NCI-H82 treated with DMSO at 0.1 percent for 48 hours (cell line): ENCODE data around the gene CLIP1.
"Not testable (repeated sequence)": the region's sequence is repeated elsewhere in the genome, so short reads cannot be mapped to it uniquely, and the experiment has no call there.

Experiments used
- DNase-seq: peaks from one replicate; lab custom pipeline; 2025; ENCODE audit not compliant: unreplicated experiment; lab: John Stamatoyannopoulos, UW

CLIP1 gene

DNA sequence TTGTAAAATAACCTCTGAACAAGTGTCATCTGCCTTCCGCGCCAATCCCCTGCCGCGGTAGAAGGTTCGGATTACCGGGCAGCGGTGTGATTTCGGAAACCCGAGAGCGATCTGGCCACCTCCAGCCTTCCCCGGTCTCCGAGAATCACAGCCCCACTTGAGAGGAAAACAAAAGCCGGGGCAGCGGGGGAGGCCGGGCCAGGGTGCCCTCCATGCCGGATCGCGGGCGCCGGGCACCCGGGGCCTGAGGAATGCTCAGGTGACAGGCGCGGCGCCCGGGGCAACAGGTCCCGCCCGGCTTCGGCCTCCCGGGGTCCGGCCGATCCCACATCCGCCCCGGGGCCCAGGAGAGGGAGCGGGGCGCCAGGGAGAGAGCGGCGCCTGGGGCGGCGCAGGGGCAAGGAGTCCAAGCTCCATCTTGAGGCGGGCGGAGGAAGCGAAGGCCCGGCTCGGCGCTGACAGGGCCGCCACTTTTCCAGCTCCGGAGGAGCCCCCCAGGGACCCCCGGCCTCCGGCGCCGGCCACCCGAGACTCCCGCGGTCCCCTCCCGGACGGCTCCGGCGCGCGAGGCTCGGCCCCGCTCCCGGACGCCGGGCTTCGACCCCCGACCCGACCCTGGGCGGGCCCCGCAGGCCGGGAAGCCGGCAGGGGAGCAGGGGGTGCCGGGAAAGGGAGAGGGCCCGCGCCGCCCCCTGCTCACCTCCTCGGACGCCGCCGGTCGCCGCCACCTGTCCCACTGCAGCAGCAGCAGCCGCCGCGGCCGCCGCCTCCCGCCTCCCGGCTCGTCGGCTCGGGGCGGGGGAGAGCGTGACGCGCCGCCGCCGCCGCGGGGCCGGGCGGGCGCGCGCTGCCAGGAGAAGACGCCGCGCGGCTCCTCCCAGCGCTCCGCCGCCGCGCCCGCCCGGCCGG, at the start of gene CLIP1:
Gene CLIP1 (minus strand): TSS at position 849 of the 909 bp plus-strand sequence. CDS start 42,217 bp downstream, outside the sequence.
- no peak for DNase-seq

DNA sequence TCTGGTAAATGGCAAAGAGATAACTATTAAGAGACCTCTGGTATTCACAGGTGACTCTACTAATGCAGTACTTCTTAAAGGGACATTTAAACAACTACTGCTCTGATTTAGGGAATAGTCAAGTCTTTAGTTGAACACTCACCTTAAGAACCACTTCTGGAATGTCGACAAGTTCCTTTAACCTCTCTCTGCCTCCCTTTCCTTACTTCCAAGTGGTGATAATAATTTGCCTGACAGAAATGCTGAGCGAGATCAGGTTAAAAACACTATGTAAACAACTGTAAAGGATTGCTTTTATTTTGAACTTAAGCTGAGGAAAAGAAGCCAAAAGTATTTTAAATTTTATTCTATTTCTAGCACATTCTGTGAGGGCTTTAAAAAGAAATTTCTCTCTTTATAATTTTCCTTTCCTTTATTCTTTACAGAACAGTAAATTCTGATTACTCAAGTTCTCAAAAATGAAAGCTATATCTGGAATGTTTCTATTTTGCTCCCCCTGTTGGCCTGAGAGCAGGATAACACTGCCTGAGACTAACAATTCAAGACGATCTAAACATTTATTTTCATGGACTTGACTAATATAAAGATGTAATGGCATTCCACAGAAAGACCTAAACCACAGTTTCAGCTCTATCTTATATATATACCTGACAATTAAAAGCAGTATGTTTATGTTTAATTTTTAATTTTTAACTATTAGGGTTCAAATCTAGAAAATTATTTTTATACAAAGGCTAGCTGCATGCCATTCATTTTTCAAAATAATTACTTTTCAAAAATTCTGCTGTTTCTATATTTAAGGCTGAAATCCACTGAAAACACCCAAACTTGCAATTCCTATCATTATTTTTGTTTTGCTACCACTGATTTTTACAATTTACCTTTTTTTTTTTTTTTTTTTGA, 49.1 kb upstream of the CLIP1 start:
- DNase-seq, result peak; percentile 22

DNA sequence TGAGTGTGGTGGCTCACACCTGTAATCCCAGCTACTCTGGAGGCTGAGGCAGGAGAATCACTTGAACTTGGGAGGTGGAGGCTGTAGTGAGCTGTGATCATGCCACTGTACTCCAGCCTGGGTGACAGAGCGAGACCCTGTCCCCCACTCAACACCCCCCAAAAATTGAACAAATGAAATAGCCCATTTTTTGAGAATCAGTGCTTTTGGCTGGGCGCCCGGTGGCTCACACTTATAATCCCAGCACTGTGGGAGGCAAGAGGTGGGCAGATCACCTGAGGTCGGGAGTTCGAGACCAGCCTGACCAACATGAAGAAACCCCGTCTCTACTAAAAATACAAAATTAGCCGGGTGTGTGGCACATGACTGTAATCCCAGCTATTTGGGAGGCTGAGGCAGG, 48.1 kb upstream of the CLIP1 start:
- not testable (repeated sequence) for DNase-seq

DNA sequence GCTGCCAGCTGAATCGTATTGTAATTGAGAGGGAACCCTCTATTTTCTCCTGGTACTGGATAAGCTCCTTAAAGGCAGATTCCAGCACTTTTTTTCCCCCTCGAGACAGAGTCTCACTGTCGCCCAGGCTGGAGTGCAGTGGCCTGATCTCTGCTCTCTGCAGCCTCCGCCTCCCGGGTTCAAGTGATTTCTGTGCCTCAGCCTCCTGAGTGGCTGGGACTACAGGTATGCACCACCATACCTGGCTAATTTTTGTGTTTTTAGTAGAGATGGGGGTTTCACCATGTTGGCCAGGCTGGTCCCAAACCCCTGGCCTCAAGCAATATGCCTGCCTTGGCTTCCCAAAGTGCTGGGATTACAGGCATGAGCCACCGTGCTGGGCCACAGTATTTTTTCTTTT, 47.4 kb upstream of the CLIP1 start:
- DNase-seq, result peak; percentile 11

DNA sequence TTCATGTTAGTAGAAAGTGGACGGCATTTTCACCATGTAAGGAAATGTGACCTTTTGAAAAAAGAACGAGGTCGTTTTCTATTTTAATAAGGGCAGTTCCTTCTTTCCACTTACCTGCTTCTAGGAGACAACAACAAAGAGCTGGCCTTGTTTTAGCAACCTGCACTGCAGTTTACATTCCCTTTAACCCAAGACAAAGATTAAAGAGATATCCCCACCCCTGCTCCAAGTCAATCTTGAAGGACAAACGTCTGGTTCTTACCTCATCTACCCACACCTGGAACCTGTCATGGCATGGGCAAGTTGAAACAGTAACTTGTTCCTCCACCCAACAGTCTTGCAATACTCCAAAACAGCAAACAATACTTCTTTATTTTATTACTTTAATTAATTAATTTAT, 45.5 kb upstream of the CLIP1 start:
- DNase-seq, result no peak

DNA sequence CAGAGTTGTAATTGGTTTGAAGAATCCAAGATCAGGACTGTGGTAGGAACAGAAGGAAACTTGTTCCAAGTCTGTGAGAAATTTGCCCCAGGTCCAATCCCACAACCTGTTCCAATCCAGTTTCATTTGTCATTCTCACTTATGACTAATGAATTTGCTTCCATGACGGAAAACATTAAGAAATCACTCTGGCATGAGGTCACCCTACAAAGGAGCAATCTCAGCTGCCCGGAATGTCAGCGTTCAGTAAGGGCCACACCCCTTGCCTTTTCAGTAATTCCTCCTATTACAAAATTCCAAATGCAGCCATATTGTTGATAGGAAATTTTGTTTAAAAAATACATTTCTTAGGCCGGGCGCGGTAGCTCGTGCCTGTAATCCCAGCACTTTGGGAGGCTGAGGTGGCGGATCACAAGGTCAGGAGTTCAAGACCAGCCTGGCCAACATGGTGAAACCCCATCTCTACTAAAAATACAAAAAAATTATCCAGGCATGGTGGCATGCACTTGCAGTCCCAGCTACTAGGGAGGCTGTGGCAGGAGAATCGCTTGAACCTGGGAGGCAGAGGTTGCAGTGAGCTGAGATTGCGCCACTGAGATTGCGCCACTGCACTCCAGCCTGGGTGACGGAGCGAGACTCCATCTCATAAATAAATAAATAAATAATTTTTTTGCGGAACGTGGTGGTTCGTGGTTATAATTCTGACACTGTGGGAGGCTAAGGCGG, 42.0 kb upstream of the CLIP1 start:
- not testable (repeated sequence) for DNase-seq

DNA sequence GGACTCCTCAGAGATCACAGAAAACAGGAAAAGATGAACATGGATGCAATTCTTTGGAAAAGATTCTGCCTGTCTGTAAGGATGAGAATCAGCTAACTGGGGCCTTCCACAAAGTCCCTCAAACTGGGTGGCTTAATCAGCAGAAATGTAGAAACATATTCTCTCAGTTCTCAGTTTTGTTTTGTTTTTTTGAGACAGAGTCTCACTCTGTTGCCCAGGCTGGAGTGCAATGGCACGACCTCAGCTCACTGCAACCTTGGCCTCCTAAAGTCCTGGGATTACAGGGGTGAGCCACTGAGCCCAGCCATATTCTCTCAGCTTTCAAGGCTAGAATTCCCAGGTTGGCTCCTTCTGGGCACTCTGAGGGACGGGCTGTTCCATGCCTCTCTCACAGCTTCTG, 38.2 kb upstream of the CLIP1 start:
- no peak for DNase-seq

DNA sequence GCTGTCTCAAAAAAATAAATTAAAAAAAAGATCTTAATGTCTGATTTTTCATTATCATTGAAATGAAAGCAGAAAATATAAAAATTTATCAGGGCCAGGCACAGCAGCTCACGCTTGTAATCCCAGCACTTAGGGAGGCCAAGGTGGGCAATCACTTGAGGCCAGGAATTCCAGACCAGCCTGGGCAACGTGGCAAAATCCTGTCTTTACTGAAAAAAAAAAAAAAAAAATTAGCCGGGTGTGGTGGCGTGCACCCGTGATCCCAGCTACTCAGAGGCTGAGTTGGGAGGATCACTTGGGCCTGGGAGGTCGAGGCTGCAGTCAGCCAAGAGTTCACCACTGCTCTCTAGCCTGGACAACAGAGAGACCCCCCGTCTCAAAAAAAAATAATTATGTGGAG, 37.6 kb upstream of the CLIP1 start:
- DNase-seq, result no peak

DNA sequence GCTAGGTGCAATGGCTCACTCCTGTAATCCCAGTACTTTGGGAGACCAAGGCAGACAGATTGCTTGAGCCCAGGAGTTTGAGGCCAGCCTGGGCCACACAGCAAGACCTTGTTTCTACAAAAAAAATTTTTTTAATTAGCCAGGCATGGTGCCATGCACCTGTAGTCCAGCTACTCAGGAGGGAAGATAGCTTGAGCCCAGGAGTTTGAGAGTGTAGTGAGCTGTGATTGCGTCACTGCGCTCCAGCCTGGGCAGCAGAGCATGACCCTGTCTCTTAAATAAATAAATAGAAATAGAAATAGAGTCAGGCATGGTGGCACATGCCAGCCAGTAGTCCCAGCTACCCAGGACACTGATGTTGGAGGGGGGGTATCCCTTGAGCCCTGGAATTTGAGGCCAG, 36.7 kb upstream of the CLIP1 start:
- no peak for DNase-seq

DNA sequence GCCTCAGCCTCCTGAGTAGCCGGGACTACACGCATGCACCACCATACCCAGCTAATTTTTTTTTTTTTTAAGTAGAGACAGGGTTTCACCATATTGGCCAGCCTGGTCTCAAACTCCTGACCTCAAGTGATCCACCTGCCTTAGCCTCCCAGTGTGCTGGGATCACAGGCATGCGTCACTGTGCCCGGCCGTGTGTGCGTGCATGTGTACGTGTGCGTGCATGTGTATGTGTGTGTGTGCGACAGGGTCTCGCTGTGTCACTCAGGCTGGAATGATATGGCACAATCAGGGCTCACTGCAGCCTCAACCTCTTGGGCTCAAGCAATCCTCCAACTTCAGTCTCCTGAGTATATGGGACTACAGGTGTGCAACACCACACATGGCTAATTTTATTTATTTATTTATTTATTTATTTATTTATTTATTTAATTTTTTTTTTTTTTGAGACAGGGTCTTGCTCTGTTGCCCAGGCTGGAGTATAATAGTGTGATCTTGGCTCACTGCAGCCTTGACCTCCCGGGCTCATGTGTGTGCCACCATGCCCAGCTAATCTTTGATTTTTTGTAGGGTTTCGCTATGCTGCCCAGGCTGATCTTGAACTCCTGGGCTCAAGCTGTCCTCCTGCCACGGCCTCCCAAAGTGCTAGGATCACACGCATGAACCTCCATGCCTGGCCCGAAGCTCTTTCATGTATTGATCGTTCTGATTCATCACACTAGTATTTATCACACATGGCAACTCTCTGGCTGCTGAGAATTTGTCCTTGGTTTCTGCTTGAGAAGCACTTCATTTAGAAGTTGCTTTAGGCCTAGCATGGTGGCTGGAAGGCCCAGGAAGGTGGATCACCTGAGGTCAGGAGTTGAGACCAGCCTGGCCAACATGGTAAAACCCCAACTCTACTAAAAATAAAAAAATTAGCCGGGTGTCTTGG, 35.9 kb upstream of the CLIP1 start:
- no peak for DNase-seq

DNA sequence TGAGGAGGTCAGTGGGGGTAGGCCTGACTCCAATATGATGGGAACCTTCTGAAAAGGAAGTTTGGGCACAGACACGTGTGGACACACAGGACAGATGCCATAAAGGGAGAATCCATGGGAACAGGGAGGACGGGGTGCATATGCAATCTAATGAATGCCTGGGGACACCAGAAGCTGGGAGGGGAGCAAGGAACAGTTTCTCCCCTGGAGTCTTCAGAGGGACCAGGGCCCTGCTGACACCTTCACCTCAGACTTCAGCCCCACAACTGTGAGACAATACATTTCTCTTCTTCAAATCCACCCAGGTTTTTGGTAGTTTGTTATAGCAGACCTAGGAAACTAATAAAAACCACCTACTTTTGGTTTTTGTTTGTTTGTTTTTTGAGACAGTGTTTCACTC, 35.2 kb upstream of the CLIP1 start:
- DNase-seq, result no peak

DNA sequence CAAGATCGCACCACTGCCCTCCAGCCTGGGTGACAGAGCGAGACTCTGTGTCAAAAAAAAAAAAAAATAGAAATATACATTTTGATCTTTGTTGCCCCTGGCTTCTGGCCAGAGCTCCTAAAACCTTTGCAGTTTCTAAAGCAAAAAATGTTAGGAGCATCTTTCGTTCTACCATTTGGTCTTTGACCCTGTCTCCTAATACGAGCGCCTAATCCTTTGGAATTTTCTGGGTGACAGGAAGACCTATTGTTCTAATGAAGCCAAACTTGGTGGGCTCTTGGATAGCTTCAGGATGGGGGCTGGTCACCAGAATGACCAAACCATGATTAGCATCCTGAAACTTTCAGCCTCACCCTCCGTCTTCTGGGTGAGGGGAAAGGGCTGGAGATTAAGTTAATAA, 32.3 kb upstream of the CLIP1 start:
- no peak for DNase-seq

DNA sequence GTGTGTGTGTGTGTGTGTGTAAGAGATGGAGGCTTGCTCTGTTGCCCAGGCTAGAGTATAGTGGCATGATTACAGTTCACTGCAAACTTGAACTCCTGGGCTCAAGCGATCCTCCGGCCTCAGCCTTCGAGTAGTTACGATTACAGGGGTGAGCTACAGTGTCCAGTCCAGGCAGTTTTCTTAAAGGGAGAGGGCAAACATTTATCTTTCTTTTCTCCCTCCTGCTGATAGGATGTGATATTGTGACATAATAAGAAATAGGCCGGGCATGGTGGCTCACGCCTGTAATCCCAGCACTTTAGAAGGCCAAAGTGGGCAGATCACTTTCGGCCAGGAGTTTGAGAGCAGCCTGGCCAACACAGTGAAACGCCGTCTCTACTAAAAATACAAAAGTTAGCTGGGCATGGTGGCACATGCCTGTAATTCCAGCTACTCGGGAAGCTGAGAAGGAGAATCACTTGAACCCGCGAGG, 31.8 kb upstream of the CLIP1 start:
- DNase-seq, result no peak

DNA sequence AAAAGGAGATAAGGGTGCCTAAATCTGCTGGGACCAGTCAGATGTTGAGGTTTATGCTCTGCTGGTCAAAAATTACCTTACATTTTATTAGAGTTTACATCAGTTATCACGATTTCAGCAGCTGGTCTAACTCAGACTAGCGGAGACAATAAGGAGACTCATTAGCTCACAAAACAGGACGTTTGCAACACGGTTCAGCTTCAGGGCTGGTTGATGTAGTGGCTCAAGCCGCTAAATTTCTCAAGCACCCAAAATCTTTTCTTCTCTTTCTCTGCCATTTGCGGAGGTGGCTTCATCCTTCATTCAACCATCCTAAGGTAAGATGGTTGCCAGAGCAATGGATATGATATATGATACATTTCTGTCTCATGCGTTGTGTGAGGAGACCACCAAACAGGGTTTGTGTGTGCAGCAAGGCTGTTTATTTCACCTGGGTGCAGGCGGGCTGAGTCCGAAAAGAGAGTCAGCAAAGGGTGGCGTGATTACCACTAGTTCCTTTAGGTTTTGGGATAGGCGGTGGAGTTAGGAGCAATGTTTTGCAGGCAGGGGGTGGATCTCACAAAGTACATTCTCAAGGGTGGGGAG, 30.3 kb upstream of the CLIP1 start:
- no peak for DNase-seq

DNA sequence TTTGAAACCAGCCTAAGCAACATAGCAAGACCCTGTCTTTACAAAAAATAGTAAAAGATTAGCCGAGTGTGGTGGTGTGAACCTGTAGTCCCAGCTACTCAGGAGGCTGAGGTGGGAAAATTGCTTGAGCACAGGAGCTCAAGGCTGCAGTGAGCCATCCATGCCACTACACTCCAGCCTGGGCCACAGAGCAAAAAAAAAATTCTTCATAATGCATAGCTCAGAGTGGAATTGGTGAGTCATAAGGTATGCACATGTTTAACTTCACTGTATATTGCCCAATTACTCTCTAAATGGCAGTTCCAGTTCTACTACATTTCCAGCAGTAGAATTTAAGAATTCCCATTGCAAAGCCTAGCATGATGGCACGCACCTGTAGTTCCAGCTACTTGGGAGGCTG, 26.8 kb upstream of the CLIP1 start:
- no peak for DNase-seq

DNA sequence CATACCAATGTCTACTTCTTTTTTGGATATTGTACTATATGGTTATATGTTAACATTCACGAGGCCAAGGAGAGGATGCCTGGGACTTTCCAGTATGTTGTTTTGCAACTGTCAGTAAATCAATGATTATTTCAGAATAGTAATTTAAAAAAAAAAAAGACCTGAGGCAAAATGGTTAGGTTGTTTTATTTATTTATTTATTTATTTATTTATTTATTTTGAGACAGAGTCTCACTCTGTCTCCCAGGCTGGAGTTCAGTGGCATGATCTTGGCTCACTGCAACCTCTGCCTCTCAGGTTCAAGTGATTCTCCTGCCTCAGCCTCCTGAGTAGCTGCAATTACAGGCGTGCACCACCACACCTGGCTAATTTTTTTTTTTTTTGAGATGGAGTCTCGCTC, 25.4 kb upstream of the CLIP1 start:
- not testable (repeated sequence) for DNase-seq

DNA sequence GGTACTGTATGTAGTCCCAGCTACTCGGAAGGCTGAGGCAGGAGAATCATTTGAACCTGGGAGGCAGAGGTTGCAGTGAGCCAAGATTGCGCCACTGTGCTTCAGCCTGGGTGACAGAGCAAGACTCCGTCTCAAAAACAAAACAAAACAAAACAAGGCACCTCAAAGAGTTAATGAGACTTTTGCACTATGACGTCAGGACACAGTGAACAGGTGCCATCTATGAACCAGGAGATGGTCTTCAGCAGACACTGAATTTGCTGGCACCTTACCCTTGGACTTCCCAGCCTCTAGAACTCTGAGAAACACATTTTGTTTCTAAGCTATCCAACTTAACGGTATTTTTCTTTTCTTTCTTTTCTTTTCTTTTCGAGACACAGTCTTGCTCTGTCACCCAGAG, 23.9 kb upstream of the CLIP1 start:
- not testable (repeated sequence) for DNase-seq

DNA sequence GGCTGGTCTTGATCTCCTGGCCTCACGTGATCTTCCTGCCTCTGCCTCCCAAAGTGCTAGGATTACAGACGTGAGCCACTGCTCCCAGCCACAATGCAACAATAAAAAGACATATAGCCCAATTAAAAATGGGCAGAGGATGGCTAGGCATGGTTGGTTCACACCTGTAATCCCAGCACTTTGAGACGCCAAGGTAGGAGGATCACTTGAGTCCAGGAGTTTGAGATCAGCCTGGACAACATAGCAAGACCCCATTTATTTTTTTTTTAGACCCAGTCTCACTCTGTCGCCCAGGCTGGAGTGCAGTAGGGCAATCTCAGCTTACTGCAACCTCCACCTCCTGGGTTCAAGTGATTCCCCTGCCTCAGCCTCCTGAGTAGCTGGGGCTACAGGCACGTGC, 21.6 kb upstream of the CLIP1 start:
- DNase-seq, result not testable (repeated sequence)

DNA sequence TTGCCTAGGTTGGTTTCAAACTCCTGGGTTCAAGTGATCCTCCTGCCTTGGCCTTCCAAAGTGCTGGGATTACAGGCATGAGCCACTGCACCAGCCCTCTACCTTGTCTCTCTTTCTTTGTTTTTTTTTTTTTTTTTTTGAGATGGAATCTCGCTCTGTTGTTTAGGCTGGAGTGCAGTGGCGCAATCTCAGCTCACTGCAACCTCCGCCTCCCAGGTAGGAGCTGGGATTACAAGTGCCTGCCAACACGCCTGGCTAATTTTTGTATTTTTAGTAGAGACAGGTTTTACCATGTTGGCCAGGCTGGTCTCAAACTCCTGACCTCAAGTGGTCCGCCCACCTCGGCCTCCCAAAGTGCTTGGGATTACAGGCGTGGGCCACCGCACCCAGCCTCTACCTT, 16.4 kb upstream of the CLIP1 start:
- not testable (repeated sequence) for DNase-seq

DNA sequence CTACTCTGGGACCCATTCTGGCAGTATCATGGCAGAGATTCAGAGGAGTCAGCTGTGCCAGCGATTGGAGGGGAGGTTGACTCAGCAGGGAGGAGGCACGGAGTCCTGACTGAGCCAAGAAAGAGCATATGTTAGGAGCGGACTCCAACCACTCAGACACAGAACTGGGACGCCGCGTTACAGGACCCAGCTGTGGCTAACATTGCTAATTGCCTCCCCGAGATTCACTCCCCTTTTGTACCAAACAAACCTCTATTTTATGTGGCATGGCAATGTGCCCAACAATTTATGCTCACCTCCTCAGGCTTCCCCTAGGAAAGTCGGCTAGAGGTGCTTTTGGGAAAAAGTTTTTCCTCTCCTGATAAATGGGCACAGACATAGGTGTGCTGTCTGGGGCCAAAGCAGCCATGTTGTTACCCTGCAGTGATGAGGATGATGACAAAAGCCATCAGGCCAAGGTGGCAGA, 15.2 kb upstream of the CLIP1 start:
- no peak for DNase-seq
